Activated CD4-positive, alpha-beta T cell treated with anti-CD3 and anti-CD28 coated beads, Interleukin-10, Interleukin-2, amounts not matched to agents 100 ng/mL and 50 ng/mL, durations not matched to agents 16 hours and 8 hours (primary cell): Measurements from ENCODE around the gene PREX1.
"Not testable (repeated sequence)": the region's sequence is repeated elsewhere in the genome, so short reads cannot be mapped to it uniquely, and the experiment has no call there.

Experiments
- DNase-seq: peaks from one replicate; pipeline ENCODE4 v3.0.0-alpha.2; 2020

PREX1 gene

GRCh38 chr20:48790473-48791003 lies 37.3 kb downstream of the PREX1 start:
- DNase-seq: no peak

DNA sequence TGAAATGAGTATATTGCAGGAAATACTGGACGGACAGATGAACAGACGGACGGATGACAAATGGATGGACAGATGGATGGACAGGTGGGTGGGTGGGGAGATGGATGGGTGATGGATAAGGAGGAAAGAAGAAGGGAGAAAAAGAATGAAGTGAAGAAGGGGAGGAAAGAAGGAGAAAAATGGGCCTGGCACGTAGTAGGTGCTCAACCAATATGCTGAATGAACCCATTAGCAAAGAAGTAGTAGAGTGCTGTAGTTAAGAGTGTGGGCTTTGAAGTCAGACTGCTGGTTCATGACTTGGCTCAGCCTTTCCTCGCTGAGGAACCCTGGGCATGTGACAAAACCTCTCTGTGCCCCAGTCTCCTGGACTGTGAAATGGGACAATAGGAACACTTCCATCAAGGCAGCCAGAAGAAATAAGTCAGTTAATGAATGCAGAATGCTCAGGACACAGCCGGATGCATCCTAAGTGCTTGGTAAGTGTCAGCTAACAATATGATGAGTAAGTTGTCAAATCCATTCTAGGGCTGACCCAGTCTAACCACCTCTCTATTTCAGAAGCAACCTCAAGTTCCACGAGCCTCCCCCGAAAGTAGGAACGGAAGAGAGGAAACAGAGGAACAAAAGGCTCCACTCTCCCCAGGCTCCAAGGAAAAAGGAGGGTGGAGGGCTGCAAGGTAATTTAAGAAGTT lies 37.9 kb downstream of the PREX1 start:
- peak; percentile 49 for DNase-seq

GRCh38 chr20:48789185-48789668 lies 38.6 kb downstream of the PREX1 start:
- DNase-seq: peak; percentile 61

- DNase-seq: peak; percentile 34
Observed at GRCh38 chr20:48788486-48789072, 39.2 kb downstream of the PREX1 start.

GRCh38 chr20:48787861-48788375 lies 39.9 kb downstream of the PREX1 start:
- peak; percentile 58 for DNase-seq

- no peak for DNase-seq
Observed at GRCh38 chr20:48786951-48787705, 40.7 kb downstream of the PREX1 start.

- DNase-seq: no peak
Observed at GRCh38 chr20:48785801-48786200, 42.0 kb downstream of the PREX1 start.

- no peak for DNase-seq
Observed at GRCh38 chr20:48785256-48785655, 42.5 kb downstream of the PREX1 start.

DNA sequence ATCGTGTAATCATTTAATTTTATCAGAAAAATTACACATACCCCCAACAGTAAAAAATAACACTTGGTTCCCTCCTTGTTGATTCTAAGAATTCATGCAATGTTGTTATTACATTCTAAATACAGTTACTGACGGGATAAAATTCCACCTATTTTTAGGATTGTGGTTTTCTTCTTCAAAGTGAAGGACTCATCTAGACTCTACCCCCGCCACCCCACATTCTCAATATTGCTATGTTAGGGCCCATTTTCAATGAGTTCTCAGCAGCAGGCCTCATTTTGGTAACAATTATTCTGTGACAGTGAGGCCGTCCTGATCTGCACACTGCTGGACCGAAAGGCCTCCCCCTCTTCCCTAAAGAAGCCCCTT lies 43.5 kb downstream of the PREX1 start:
- peak; percentile 77 for DNase-seq

GRCh38 chr20:48783533-48784272 lies 44.1 kb downstream of the PREX1 start:
- DNase-seq: peak; percentile 89

DNA sequence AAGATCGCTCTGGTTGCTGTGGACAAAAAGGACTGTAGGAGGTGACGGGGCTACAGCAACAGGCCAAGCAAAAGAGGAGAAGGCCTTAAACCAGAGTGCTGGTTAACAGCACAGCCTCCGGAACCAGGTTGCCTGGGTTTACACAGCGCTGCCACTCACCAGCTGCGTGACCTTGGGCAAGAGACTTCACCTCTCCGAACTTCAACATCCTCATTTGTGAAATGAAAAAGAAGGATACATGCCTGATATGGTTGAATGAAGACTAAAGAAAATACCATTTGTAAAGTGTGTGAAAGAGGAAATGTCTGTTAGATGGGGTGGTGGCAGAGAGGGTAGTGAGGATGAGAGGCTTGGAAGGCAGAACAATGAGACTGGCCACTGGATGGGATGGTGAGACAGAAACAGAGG lies 44.9 kb downstream of the PREX1 start:
- no peak for DNase-seq

DNA sequence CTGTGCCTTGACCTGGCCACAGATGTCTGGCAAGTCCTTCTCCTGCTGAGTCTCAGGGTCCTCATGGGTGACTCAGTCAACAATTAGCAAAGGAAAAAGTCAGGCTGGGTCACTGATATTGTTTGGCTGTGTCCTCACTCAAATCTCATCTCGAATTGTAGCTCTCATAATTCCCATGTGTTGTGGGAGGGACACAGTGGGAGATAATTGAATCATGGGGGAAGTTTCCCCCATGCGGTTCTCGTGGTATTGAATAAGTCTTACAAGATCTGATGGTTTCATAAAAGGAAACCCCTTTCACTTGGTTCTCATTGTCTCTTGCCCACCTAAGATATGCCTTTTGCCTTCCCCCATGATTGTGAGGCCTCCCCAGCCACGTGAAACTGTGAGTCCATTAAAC lies 45.7 kb downstream of the PREX1 start:
- DNase-seq: no peak

DNA sequence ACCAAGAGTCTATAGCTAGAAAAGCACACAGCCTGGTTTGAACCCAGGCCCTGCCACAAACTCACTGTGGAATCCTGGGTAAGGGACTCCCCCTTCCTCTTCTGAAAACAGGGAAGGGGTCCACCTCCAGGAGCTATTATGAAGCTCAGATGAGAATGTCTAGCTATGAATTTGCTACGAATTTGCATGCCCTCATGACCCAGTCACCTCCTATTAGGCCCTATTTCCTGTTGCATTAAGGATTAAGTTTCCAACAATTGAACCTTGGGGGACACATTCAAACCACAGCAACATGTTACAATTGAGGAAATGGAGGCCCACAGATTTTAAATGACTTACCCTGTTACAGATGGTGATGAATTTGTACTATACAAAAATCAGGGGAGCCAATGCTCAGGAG lies 46.2 kb downstream of the PREX1 start:
- DNase-seq: no peak

DNA sequence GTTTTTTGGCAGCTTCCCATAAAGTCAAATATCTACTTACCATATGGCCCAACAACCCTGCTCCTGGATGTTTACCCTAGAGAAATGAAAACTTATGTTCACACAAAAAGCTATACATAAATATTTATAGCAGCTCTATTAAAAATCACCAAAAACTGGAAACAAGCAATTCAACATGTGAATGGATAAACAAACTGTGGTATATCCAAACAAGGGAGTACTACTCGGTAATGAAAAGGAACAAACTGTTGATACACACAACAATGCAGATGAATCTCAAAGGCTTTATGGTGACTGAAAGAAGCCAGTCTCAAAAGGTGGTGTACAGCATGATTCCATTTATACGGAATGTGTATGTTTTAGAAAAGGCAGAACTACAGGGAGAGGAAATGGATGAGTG lies 48.4 kb downstream of the PREX1 start:
- DNase-seq: no peak

DNA sequence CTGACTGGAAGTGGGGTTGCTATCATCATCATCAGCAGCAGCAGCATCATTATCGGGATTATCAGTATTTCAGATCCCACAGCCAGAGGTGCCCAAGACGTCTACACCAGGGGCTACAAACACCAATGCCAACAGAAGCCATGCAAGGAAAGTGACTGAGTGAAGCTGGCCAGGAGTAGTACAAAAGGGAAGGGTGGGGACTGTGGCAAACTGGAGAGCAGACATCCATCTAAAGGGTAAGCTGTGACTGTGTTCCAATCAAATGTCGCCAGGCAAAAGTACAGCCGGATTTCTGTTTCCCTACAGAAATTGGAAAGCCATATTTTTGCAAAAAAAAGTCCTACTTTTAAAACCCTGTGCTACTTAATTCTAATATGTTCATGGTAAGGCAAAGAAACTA lies 50.0 kb downstream of the PREX1 start:
- DNase-seq: no peak

- no peak for DNase-seq
Observed at GRCh38 chr20:48777005-48777404, 50.8 kb downstream of the PREX1 start.

DNA sequence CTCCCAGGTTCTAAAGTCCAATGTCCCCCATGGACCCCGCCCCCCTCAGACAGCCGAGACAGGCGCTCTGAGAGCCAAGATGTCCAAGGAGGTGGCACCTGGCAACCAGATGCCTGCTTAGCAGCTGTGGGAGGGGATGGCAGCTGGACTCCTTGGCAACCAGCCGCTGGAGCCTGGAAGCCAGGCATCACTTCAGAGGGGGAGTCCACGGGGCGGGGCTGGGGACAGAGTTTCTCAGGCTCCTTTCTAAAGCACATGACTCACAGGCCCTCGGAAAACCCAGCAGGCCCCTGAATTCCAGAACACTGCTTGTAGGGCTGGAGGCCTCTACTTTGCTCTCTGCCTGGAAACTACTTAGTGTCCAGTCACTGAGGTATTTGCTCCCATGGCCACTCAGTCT lies 51.5 kb downstream of the PREX1 start:
- no peak for DNase-seq

- DNase-seq: not testable (repeated sequence)
Observed at GRCh38 chr20:48775545-48775944, 52.3 kb downstream of the PREX1 start.

- no peak for DNase-seq
Observed at GRCh38 chr20:48774696-48775095, 53.1 kb downstream of the PREX1 start.

DNA sequence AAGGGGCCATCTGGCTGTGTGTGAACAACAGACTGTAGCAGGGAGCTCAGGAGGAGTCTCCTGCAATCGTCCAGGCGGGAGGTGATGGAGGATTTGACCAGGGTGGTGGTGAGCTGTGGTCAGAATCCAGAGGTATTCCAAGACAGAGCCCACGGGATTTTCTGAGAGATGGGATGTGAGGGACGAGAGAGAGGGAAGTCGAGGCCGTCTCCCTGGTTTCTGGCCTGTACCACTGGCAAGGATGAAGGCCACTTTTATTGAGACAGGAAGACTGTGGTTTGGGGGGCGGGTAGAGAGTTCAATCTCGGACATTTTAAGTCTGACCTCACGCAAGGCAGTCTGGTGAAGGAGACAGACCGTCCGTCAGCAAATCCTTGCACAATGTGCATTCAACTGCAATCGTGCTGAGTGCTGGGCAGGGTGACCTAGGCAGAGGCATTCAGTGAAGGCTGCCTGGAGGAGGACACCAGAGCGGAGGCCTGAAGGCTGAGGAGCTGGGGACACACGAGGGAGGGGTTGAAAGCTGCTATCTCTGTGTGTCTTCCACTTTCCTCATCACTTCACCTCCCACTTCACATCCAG lies 53.9 kb downstream of the PREX1 start:
- no peak for DNase-seq

- DNase-seq: no peak
Observed at GRCh38 chr20:48772183-48772976, 55.4 kb downstream of the PREX1 start.

GRCh38 chr20:48771542-48771941 lies 56.3 kb downstream of the PREX1 start:
- no peak for DNase-seq
